ENCODE data around the gene KRTAP22-2.

Gene KRTAP22-2

GRCh38 chr21:30590297-30590696 is at the start of gene KRTAP22-2:
Gene KRTAP22-2 (minus strand): TSS chr21:30590397.
- DNase-seq: no peak

- no peak for DNase-seq
Measured at GRCh38 chr21:30638686-30639085, 48.5 kb upstream of the KRTAP22-2 start.

- no peak for DNase-seq
Measured at GRCh38 chr21:30634906-30635305, 44.7 kb upstream of the KRTAP22-2 start, which contains the start of gene KRTAP20-2. Gene KRTAP20-2 (plus strand): TSS chr21:30635206. CDS start chr21:30635264, 58 bp downstream.

GRCh38 chr21:30629200-30629599 is 39.0 kb upstream of the KRTAP22-2 start:
- no peak for DNase-seq

GRCh38 chr21:30628109-30628508 is 37.9 kb upstream of the KRTAP22-2 start:
- no peak for DNase-seq

GRCh38 chr21:30625449-30626165 is 35.4 kb upstream of the KRTAP22-2 start:
- DNase-seq: no peak

GRCh38 chr21:30623362-30623761 is 33.2 kb upstream of the KRTAP22-2 start:
- DNase-seq: no peak

- DNase-seq: no peak
Measured at GRCh38 chr21:30620522-30620921, 30.3 kb upstream of the KRTAP22-2 start, which contains the start of gene KRTAP20-4. Gene KRTAP20-4 (plus strand): TSS chr21:30620627.

GRCh38 chr21:30620080-30620479 is 29.9 kb upstream of the KRTAP22-2 start:
- no peak for DNase-seq

GRCh38 chr21:30616125-30616524 is 25.9 kb upstream of the KRTAP22-2 start, which contains the start of gene KRTAP20-1:
Gene KRTAP20-1 (plus strand): TSS chr21:30616425. CDS start chr21:30616455, 30 bp downstream.
- no peak for DNase-seq

GRCh38 chr21:30615199-30615598 is 25.0 kb upstream of the KRTAP22-2 start:
- DNase-seq: no peak

GRCh38 chr21:30613836-30614235 is 23.6 kb upstream of the KRTAP22-2 start, which contains the start of gene KRTAP6-1:
Gene KRTAP6-1 (minus strand): TSS chr21:30613930. CDS start chr21:30613904, 26 bp downstream.
- DNase-seq: no peak

GRCh38 chr21:30612132-30612531 is 21.9 kb upstream of the KRTAP22-2 start:
- DNase-seq: no peak

- no peak for DNase-seq
Measured at GRCh38 chr21:30605968-30606367, 15.8 kb upstream of the KRTAP22-2 start.

- DNase-seq: no peak
Measured at GRCh38 chr21:30600787-30601186, 10.6 kb upstream of the KRTAP22-2 start, which contains the start of gene KRTAP22-1. Gene KRTAP22-1 (plus strand): TSS chr21:30601087.

- no peak for DNase-seq
Measured at GRCh38 chr21:30598802-30599201, 8.6 kb upstream of the KRTAP22-2 start, which contains the start of gene KRTAP6-2. Gene KRTAP6-2 (minus strand): TSS chr21:30598902. CDS start chr21:30598874, 28 bp downstream.

GRCh38 chr21:30592140-30592539 is 1.9 kb upstream of the KRTAP22-2 start, which contains the start of gene KRTAP6-3:
Gene KRTAP6-3 (plus strand): TSS chr21:30592440. CDS start chr21:30592446, 6 bp downstream.
- no peak for DNase-seq

- DNase-seq: no peak
Measured at GRCh38 chr21:30582870-30583269, 7.3 kb downstream of the KRTAP22-2 start.

GRCh38 chr21:30580132-30580531 is 10.1 kb downstream of the KRTAP22-2 start:
- DNase-seq: no peak

GRCh38 chr21:30579346-30579745 is 10.9 kb downstream of the KRTAP22-2 start:
- DNase-seq: no peak

- no peak for DNase-seq
Measured at GRCh38 chr21:30577766-30578165, 12.4 kb downstream of the KRTAP22-2 start.

- no peak for DNase-seq
Measured at GRCh38 chr21:30567617-30568016, 22.6 kb downstream of the KRTAP22-2 start.

GRCh38 chr21:30563630-30564029 is 26.6 kb downstream of the KRTAP22-2 start:
- no peak for DNase-seq

- DNase-seq: no peak
Measured at GRCh38 chr21:30563072-30563471, 27.1 kb downstream of the KRTAP22-2 start.

All from DMS153 (cell line).